HG02970 (cell line): ENCODE data around the gene HHIP.
"Not testable (repeated sequence)": the region's sequence is repeated elsewhere in the genome, so short reads cannot be mapped to it uniquely, and the experiment has no call there.

Experiments
- ATAC-seq: cut with Tn5 transposase; IDR thresholded peaks from one replicate; pipeline ENCODE4 v1.9.1; 2021; ENCODE audit warnings: mild to moderate bottlenecking, moderate library complexity, moderate number of reproducible peaks; ENCODE audit not compliant: unreplicated experiment, low FRiP score

The HHIP gene

GRCh38 chr4:144739511-144740033, 93.6 kb downstream of the HHIP start:
- ATAC-seq, result no peak

GRCh38 chr4:144740316-144740715, 94.4 kb downstream of the HHIP start:
- no peak for ATAC-seq

GRCh38 chr4:144748814-144749555, 103.0 kb downstream of the HHIP start:
- no peak for ATAC-seq

GRCh38 chr4:144750348-144750747, 104.4 kb downstream of the HHIP start:
- no peak for ATAC-seq

- ATAC-seq, result no peak
These were observed 108.8 kb downstream of the HHIP start for GRCh38 chr4:144754562-144755410.

GRCh38 chr4:144757969-144758368, 112.0 kb downstream of the HHIP start:
- no peak for ATAC-seq

- not testable (repeated sequence) for ATAC-seq
These were observed 122.9 kb downstream of the HHIP start for GRCh38 chr4:144768809-144769208.

- ATAC-seq, result no peak
These were observed 132.4 kb downstream of the HHIP start for GRCh38 chr4:144778364-144778763.

- no peak for ATAC-seq
These were observed 136.4 kb downstream of the HHIP start for GRCh38 chr4:144782345-144782744.

- ATAC-seq, result no peak
These were observed 140.0 kb downstream of the HHIP start for GRCh38 chr4:144785961-144786360.

- peak; percentile 60 for ATAC-seq
These were observed 141.7 kb downstream of the HHIP start for GRCh38 chr4:144787365-144788258.

- ATAC-seq, result no peak
These were observed 142.5 kb downstream of the HHIP start for GRCh38 chr4:144788469-144788868.

GRCh38 chr4:144791933-144792332, 146.0 kb downstream of the HHIP start:
- not testable (repeated sequence) for ATAC-seq
